HG03442 (cell line): ENCODE data around the gene ZDHHC11.
"Not testable (repeated sequence)": the region's sequence is repeated elsewhere in the genome, so short reads cannot be mapped to it uniquely, and the experiment has no call there.

Experiments used
- ATAC-seq: cut with Tn5 transposase; IDR thresholded peaks from one replicate; pipeline ENCODE4 v1.9.1; 2021; ENCODE audit warnings: mild to moderate bottlenecking, moderate library complexity; ENCODE audit not compliant: unreplicated experiment

ZDHHC11 gene

GRCh38 chr5:860506-861150 lies 9.8 kb upstream of the ZDHHC11 start:
- ATAC-seq: no peak

GRCh38 chr5:859798-860296 lies 9.1 kb upstream of the ZDHHC11 start:
- ATAC-seq: no peak

- ATAC-seq: no peak
Observed at GRCh38 chr5:859391-859790, 8.6 kb upstream of the ZDHHC11 start.

- no peak for ATAC-seq
Observed at GRCh38 chr5:858726-859125, 7.9 kb upstream of the ZDHHC11 start.

GRCh38 chr5:856531-857425 lies 6.0 kb upstream of the ZDHHC11 start:
- ATAC-seq: no peak

- no peak for ATAC-seq
Observed at GRCh38 chr5:855771-856530, 5.2 kb upstream of the ZDHHC11 start.

GRCh38 chr5:854966-855743 lies 4.4 kb upstream of the ZDHHC11 start:
- ATAC-seq: no peak

GRCh38 chr5:854217-854616 lies 3.4 kb upstream of the ZDHHC11 start:
- ATAC-seq: no peak

- not testable (repeated sequence) for ATAC-seq
Observed at GRCh38 chr5:853416-854090, 2.8 kb upstream of the ZDHHC11 start.

GRCh38 chr5:852431-853401 lies 1.9 kb upstream of the ZDHHC11 start:
- no peak for ATAC-seq

- ATAC-seq: no peak
Observed at GRCh38 chr5:852018-852417, 1.2 kb upstream of the ZDHHC11 start.

GRCh38 chr5:851553-851952 lies 767 bp upstream of the ZDHHC11 start:
- ATAC-seq: no peak

- no peak for ATAC-seq
Observed at GRCh38 chr5:851076-851475, 290 bp upstream of the ZDHHC11 start.

- no peak for ATAC-seq
Observed at GRCh38 chr5:849651-850301, 1.0 kb downstream of the ZDHHC11 start.

- ATAC-seq: no peak
Observed at GRCh38 chr5:848671-849111, 2.1 kb downstream of the ZDHHC11 start.

- ATAC-seq: not testable (repeated sequence)
Observed at GRCh38 chr5:847736-848135, 3.0 kb downstream of the ZDHHC11 start.

- not testable (repeated sequence) for ATAC-seq
Observed at GRCh38 chr5:847212-847611, 3.6 kb downstream of the ZDHHC11 start.

GRCh38 chr5:846602-847091 lies 4.1 kb downstream of the ZDHHC11 start:
- ATAC-seq: not testable (repeated sequence)
